HTR-8/SVneo (cell line): Measurements from ENCODE around the gene PCSK6.

ENCODE experiments used
- DNase-seq: peaks from one replicate; pipeline ENCODE4 v3.0.0; 2011; ENCODE audit warnings: low spot score, mixed read lengths; ENCODE audit not compliant: insufficient read length
- FAIRE-seq: peaks from 2 replicates; lab custom pipeline; 2011; peaks lifted over from hg19 to GRCh38; lab: Jason Lieb, UNC

Gene PCSK6

GRCh38 chr15:101323793-101324523, 165.5 kb downstream of the PCSK6 start:
- DNase-seq: no peak
- no peak for FAIRE-seq

- no peak for DNase-seq
- no peak for FAIRE-seq
These were observed 166.5 kb downstream of the PCSK6 start for GRCh38 chr15:101322854-101323477.

- FAIRE-seq (no peak), DNase-seq (no peak)
These were observed 167.4 kb downstream of the PCSK6 start for GRCh38 chr15:101322016-101322695.

GRCh38 chr15:101320501-101321052, 168.9 kb downstream of the PCSK6 start:
- no peak for DNase-seq

GRCh38 chr15:101318839-101319238, 170.7 kb downstream of the PCSK6 start:
- DNase-seq (no peak), FAIRE-seq (no peak)

More at GRCh38 chr15:101320501-101321052, 168.9 kb downstream of the PCSK6 start:
- FAIRE-seq: no peak

- FAIRE-seq (no peak), DNase-seq (no peak)
These were observed 171.2 kb downstream of the PCSK6 start for GRCh38 chr15:101318147-101318819.

- no peak for FAIRE-seq
- no peak for DNase-seq
These were observed 172.1 kb downstream of the PCSK6 start for GRCh38 chr15:101317336-101317872.

GRCh38 chr15:101316529-101316928, 173.0 kb downstream of the PCSK6 start:
- no peak for DNase-seq
- no peak for FAIRE-seq

- no peak for DNase-seq
- no peak for FAIRE-seq
These were observed 173.8 kb downstream of the PCSK6 start for GRCh38 chr15:101315736-101316135.

GRCh38 chr15:101314336-101315125, 175.0 kb downstream of the PCSK6 start:
- FAIRE-seq: no peak
- DNase-seq: no peak

- FAIRE-seq (no peak), DNase-seq (no peak)
These were observed 176.3 kb downstream of the PCSK6 start for GRCh38 chr15:101313041-101313761.

GRCh38 chr15:101310508-101310907, 179.0 kb downstream of the PCSK6 start:
- FAIRE-seq: no peak
- no peak for DNase-seq

- FAIRE-seq: no peak
- no peak for DNase-seq
These were observed 179.4 kb downstream of the PCSK6 start for GRCh38 chr15:101310161-101310480.

- FAIRE-seq: no peak
- no peak for DNase-seq
These were observed 179.9 kb downstream of the PCSK6 start for GRCh38 chr15:101309436-101310160.

GRCh38 chr15:101308604-101309435, 180.7 kb downstream of the PCSK6 start:
- FAIRE-seq (no peak), DNase-seq (no peak)

- DNase-seq (no peak), FAIRE-seq (no peak)
These were observed 181.5 kb downstream of the PCSK6 start for GRCh38 chr15:101307897-101308603.
